Stimulated activated CD4-positive, alpha-beta T cell treated with anti-CD3 and anti-CD28 coated beads, Interleukin-4, amount 100 ng/mL, for 48 hours (primary cell): ENCODE results near the gene LSAMP.
"Not testable (repeated sequence)": the region's sequence is repeated elsewhere in the genome, so short reads cannot be mapped to it uniquely, and the experiment has no call there.

ENCODE experiments used
- DNase-seq, 2 donors: peaks; one replicate each; pipeline ENCODE4 v3.0.0-alpha.2; 2020; ENCODE audit warnings: low read depth in 2 of 2

Gene LSAMP

GRCh38 chr3:116240261-116240660, 205.0 kb downstream of the LSAMP start:
- DNase-seq, result no peak

- DNase-seq, result no peak
These were observed 206.3 kb downstream of the LSAMP start for GRCh38 chr3:116238846-116239565.

- no peak for DNase-seq
These were observed 211.5 kb downstream of the LSAMP start for GRCh38 chr3:116233711-116234357.

GRCh38 chr3:116230431-116231020, 214.8 kb downstream of the LSAMP start:
- DNase-seq, result no peak

GRCh38 chr3:116226266-116226665, 219.0 kb downstream of the LSAMP start:
- no peak for DNase-seq

GRCh38 chr3:116216761-116217160, 228.5 kb downstream of the LSAMP start:
- DNase-seq, result no peak

GRCh38 chr3:116211901-116212300, 233.4 kb downstream of the LSAMP start:
- DNase-seq, result no peak

GRCh38 chr3:116208830-116209229, 236.5 kb downstream of the LSAMP start:
- DNase-seq, result not testable (repeated sequence)

- DNase-seq, result no peak
These were observed 244.2 kb downstream of the LSAMP start for GRCh38 chr3:116200956-116201690.

- DNase-seq, result no peak
These were observed 246.2 kb downstream of the LSAMP start for GRCh38 chr3:116199063-116199462.

GRCh38 chr3:116198087-116198486, 247.2 kb downstream of the LSAMP start:
- no peak for DNase-seq

- no peak for DNase-seq
These were observed 252.8 kb downstream of the LSAMP start for GRCh38 chr3:116192464-116192863.

- no peak for DNase-seq
These were observed 253.9 kb downstream of the LSAMP start for GRCh38 chr3:116191409-116191808.

- no peak for DNase-seq
These were observed 255.2 kb downstream of the LSAMP start for GRCh38 chr3:116190095-116190494.

- DNase-seq, result no peak
These were observed 257.0 kb downstream of the LSAMP start for GRCh38 chr3:116188231-116188785.

- no peak for DNase-seq
These were observed 259.2 kb downstream of the LSAMP start for GRCh38 chr3:116186049-116186448.

GRCh38 chr3:116181159-116181558, 264.1 kb downstream of the LSAMP start:
- DNase-seq, result no peak

GRCh38 chr3:116179091-116179490, 266.2 kb downstream of the LSAMP start:
- DNase-seq, result no peak

- no peak for DNase-seq
These were observed 268.2 kb downstream of the LSAMP start for GRCh38 chr3:116176974-116177555.

- DNase-seq, result no peak
These were observed 279.2 kb downstream of the LSAMP start for GRCh38 chr3:116166121-116166520.

GRCh38 chr3:116165641-116166040, 279.6 kb downstream of the LSAMP start:
- no peak for DNase-seq

- no peak for DNase-seq
These were observed 280.2 kb downstream of the LSAMP start for GRCh38 chr3:116165135-116165534.
